Measurements from ENCODE around the gene NUDT7.

DNA sequence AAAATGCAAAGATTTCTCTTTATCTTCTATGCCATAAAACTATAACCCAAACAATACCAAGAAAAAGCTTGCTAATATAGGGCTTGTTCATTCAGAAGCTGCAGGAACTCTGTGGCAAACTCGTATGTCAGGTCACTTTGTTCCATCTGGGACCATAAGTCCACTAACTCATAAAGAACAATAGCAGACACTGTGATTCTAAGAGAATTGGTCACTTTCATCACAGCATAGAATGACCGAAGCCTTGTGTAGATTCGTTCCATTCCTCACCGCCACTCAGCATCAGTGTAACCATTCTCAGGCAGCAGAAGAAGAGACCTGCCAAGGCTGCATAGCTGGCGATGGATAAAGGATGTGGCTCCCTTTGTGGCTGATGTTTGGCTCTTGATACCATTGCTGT is 35.7 kb downstream of the NUDT7 start:
- TF ChIP-seq, protein P1, sequence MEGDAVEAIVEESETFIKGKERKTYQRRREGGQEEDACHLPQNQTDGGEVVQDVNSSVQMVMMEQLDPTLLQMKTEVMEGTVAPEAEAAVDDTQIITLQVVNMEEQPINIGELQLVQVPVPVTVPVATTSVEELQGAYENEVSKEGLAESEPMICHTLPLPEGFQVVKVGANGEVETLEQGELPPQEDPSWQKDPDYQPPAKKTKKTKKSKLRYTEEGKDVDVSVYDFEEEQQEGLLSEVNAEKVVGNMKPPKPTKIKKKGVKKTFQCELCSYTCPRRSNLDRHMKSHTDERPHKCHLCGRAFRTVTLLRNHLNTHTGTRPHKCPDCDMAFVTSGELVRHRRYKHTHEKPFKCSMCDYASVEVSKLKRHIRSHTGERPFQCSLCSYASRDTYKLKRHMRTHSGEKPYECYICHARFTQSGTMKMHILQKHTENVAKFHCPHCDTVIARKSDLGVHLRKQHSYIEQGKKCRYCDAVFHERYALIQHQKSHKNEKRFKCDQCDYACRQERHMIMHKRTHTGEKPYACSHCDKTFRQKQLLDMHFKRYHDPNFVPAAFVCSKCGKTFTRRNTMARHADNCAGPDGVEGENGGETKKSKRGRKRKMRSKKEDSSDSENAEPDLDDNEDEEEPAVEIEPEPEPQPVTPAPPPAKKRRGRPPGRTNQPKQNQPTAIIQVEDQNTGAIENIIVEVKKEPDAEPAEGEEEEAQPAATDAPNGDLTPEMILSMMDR (IDR thresholded peaks at IDR 0.05; ENCODE audit: extremely low read depth in 1 of 2, insufficient read depth in 1 of 2, low read depth in 1 of 2, low read length in 2 of 2), result no peak
- TF ChIP-seq POLR2AphosphoS5 (IDR thresholded peaks at IDR 0.05; ENCODE audit: insufficient read depth, low read depth, low read length) (no peak), POLR2A (IDR thresholded peaks at IDR 0.05; ENCODE audit: low read depth, low read length) (no peak)

All from endothelial cell of umbilical vein (primary cell).